Ammon's horn (tissue), 1 donor: ENCODE measurements around the gene DTNB.

Source experiments
- DNase-seq: peaks from one replicate; pipeline ENCODE4 v3.0.0-alpha.2; 2016; ENCODE audit warnings: low spot score

Gene DTNB

GRCh38 chr2:25369876-25370275 lies 303.5 kb downstream of the DTNB start:
- no peak for DNase-seq

- DNase-seq: no peak
These were observed 303.9 kb downstream of the DTNB start for GRCh38 chr2:25369439-25369838.

GRCh38 chr2:25368660-25369059 lies 304.7 kb downstream of the DTNB start:
- no peak for DNase-seq

GRCh38 chr2:25367296-25367695 lies 306.1 kb downstream of the DTNB start:
- DNase-seq: no peak

GRCh38 chr2:25366629-25367028 lies 306.7 kb downstream of the DTNB start:
- DNase-seq: no peak

- no peak for DNase-seq
These were observed 308.1 kb downstream of the DTNB start for GRCh38 chr2:25365241-25365640.

- no peak for DNase-seq
These were observed 309.6 kb downstream of the DTNB start for GRCh38 chr2:25363733-25364132.

GRCh38 chr2:25362434-25363145 lies 310.8 kb downstream of the DTNB start:
- DNase-seq: peak; percentile 64

GRCh38 chr2:25362049-25362433 lies 311.3 kb downstream of the DTNB start:
- DNase-seq: peak; percentile 96

GRCh38 chr2:25361261-25362048 lies 311.9 kb downstream of the DTNB start:
- DNase-seq: no peak

- DNase-seq: no peak
These were observed 314.5 kb downstream of the DTNB start for GRCh38 chr2:25358836-25359235.

GRCh38 chr2:25358249-25358815 lies 315.0 kb downstream of the DTNB start:
- DNase-seq: no peak

- no peak for DNase-seq
These were observed 317.3 kb downstream of the DTNB start for GRCh38 chr2:25356088-25356487.

- no peak for DNase-seq
These were observed 318.1 kb downstream of the DTNB start for GRCh38 chr2:25355270-25355669.

- no peak for DNase-seq
These were observed 319.3 kb downstream of the DTNB start for GRCh38 chr2:25354116-25354515.

- no peak for DNase-seq
These were observed 324.0 kb downstream of the DTNB start for GRCh38 chr2:25349397-25349796.

- no peak for DNase-seq
These were observed 325.5 kb downstream of the DTNB start for GRCh38 chr2:25347846-25348245.

GRCh38 chr2:25347205-25347815 lies 326.1 kb downstream of the DTNB start:
- no peak for DNase-seq

- DNase-seq: no peak
These were observed 330.1 kb downstream of the DTNB start for GRCh38 chr2:25343187-25343825.

GRCh38 chr2:25342372-25343186 lies 330.8 kb downstream of the DTNB start:
- DNase-seq: peak; percentile 89

- peak; percentile 90 for DNase-seq
These were observed 331.5 kb downstream of the DTNB start, which contains the start of gene DNMT3A for GRCh38 chr2:25341753-25342371. Gene DNMT3A (minus strand): TSS chr2:25341925. CDS start chr2:25313984, 27,941 bp downstream.
